ENCODE measurements around the gene RILPL1.

DNA sequence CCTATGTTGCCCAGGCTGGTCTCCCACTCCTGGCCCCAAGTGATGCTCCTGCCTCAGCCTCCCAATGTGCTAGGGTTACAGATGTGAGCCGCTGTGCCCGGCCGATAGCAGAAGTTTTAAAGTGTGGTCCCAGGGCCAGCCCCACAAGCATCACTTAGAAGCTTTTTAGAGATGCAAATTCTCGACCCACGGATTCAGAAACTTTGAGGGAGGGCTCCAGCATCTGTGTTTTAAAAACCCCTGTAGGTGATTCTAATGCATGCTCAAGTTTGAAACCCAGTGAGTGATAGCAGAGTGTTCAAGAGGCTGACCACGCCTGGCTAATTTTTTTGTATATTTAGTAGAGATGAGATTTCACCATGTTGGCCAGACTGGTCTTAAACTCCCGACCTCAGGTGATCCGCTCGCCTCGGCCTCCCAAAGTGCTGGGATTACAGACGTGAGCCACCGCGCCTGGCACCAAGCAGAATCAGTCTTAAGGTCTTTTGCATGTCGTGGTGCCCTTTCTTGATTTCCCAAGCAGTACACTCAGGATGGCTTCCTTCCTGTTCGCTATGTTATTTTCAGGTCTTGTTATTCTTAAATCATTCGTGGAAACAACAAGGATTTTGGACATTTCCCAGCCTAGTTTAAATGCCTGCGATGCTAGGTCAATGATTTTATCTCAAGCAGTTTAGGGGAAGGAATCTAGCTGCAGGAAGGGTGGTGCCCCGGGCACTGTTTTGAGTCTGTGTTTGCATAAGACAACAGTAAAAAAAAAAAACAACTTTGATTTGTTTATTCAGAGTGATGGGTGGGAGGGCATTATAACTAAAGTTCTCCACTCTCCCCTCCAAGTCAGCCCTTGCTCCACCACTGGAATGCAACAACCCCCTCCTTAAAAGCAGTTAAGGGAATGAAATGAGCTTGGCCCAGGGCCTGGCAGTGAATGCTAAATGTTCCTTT lies 87.9 kb downstream of the RILPL1 start:
- TF ChIP-seq, protein P1, sequence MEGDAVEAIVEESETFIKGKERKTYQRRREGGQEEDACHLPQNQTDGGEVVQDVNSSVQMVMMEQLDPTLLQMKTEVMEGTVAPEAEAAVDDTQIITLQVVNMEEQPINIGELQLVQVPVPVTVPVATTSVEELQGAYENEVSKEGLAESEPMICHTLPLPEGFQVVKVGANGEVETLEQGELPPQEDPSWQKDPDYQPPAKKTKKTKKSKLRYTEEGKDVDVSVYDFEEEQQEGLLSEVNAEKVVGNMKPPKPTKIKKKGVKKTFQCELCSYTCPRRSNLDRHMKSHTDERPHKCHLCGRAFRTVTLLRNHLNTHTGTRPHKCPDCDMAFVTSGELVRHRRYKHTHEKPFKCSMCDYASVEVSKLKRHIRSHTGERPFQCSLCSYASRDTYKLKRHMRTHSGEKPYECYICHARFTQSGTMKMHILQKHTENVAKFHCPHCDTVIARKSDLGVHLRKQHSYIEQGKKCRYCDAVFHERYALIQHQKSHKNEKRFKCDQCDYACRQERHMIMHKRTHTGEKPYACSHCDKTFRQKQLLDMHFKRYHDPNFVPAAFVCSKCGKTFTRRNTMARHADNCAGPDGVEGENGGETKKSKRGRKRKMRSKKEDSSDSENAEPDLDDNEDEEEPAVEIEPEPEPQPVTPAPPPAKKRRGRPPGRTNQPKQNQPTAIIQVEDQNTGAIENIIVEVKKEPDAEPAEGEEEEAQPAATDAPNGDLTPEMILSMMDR (IDR thresholded peaks at IDR 0.05), result no peak
- TF ChIP-seq POLR2AphosphoS5 (IDR thresholded peaks at IDR 0.05), result peak; percentile 58

All from gastroesophageal sphincter (tissue), 3 donors.